ENCODE data around the gene SLC5A1.

The SLC5A1 gene

GRCh38 chr22:32016081-32016480 is 27.0 kb upstream of the SLC5A1 start:
- no peak overlapping the region for H3K4me3 ChIP-seq (ENCODE audit: low read depth, low read length)
- TF ChIP-seq CTCF (IDR thresholded peaks at IDR 0.05; ENCODE audit: low read depth, low read length) = no peak

- no peak overlapping the region for H3K4me3 ChIP-seq (ENCODE audit: low read depth, low read length)
- TF ChIP-seq CTCF (IDR thresholded peaks at IDR 0.05; ENCODE audit: low read depth, low read length) = no peak
These were observed 25.0 kb upstream of the SLC5A1 start for GRCh38 chr22:32018056-32018455.

DNA sequence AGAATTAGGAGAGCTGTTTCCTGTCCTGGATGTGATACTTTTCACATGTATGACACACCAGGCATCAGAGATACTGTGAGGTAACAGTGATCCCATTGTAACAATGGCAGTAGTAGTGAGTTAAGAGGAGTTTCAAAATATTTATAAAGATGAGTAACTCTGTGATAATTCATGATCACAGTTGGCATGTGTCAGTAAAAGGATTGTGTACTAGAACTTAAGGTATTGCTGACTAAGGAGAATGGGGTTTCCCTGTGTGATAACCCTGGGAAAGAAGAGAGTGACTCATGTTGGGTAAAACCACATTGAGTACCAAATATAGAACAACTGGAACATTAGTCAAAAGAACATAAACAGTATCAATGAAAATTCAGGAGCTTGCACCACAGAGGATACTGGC is 22.9 kb upstream of the SLC5A1 start:
- TF ChIP-seq CTCF (IDR thresholded peaks at IDR 0.05; ENCODE audit: low read depth, low read length) = no peak
- H3K4me3 ChIP-seq (ENCODE audit: low read depth, low read length) = no peak overlapping the region

DNA sequence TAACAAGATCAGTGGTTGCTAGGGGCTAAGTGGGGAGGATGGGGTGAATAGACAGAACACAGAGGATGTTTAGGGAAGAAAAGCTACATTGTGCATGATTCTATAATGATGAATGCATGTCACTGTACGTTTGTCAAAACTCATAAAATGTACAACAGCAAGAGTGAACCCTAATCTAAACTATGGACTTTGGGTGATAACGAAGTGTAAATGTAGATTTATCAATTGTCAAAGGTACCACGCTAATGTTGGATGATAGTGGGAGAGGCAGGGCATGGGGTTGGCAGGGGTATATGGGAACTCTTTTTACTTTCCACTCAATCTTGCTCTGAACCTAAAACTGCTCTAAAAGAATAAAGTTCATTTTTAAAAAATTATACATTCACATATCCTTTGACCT is 21.3 kb upstream of the SLC5A1 start:
- no peak overlapping the region for H3K4me3 ChIP-seq (ENCODE audit: low read depth, low read length)
- TF ChIP-seq CTCF (IDR thresholded peaks at IDR 0.05; ENCODE audit: low read depth, low read length) = no peak

GRCh38 chr22:32023251-32023827 is 19.7 kb upstream of the SLC5A1 start:
- TF ChIP-seq CTCF (IDR thresholded peaks at IDR 0.05; ENCODE audit: low read depth, low read length) = no peak
- no peak overlapping the region for H3K4me3 ChIP-seq (ENCODE audit: low read depth, low read length)

GRCh38 chr22:32024796-32025195 is 18.3 kb upstream of the SLC5A1 start:
- TF ChIP-seq CTCF (IDR thresholded peaks at IDR 0.05; ENCODE audit: low read depth, low read length) = no peak
- no peak overlapping the region for H3K4me3 ChIP-seq (ENCODE audit: low read depth, low read length)

DNA sequence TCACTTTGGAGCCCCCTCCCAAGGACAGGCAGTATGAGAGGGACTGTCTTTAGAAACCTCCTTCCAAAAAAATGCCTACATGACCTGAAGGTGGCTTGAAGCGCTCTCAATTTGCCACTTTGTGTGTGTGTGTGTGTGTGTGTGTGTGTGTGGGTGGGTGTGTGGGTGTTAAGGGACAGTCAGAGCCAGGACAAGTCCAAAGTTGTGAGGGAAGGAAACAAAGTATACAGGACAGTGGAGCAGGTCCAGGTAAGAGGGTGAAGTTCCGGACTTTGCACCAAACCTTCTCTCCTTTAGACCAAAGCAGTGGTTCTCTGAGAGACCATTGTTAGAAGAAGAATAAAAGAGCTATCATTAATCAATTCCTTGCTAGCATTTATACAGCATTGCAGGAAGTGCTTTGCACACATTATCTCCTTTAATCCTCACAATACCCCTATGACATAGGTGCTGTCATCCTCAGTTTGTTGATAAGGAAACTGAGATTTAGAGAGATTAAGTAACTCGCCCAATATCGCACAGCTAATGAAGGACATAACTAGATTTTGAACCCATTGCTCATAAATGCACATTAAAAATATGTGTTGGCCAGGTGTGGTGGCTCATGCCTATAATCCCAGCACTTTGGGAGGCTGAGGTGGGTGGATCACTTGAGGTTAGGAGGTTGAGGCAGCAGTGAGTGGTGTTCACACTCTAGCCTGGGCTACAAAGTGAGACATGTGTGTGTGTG is 12.4 kb upstream of the SLC5A1 start:
- no peak overlapping the region for H3K4me3 ChIP-seq (ENCODE audit: low read depth, low read length)
- no peak for TF ChIP-seq CTCF (IDR thresholded peaks at IDR 0.05; ENCODE audit: low read depth, low read length)

Measured in WI38 (cell line).